Measurements from ENCODE around the gene IFITM1.

DNA sequence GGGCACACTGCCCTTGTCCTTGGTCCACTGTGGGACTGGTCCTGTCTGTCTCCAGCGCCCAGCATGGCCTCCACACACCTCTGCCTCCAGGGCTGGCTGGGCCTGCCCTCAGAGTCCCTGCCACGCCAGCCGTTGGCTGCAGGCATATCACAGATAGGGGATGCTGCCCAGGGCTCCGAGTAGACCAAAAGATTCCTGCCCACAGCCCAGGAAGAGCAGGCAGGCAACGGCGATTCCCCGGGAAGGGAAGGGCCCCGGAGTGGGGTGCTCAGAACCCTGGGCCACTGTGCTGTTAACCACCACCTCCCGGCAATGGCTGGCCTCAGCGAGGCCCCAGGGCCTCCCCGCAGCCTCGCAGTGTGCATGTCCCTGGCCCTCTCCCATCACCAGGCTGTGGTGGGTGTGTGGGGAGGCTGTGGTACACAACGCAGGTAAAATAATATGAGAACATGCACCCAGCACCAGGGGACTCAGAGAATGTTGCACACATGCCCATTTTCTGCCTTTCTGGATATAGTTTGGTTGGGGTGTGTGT, 16.7 kb upstream of the IFITM1 start:
- TF ChIP-seq EZH2 (IDR thresholded peaks at IDR 0.05; ENCODE audit: insufficient read depth, poor library complexity, severe bottlenecking) (no peak), EZH2phosphoT487 (IDR thresholded peaks at IDR 0.05; ENCODE audit: insufficient read depth, low read depth) (no peak)
